Measurements from ENCODE around the gene BDH2. TPM values are rescaled to one million over a fixed set of nuclear protein-coding genes. Genes with fewer than 3 reads are reported as not detected.

The BDH2 gene
- total and polyA plus RNA-seq, 9 donors = 34.1 to 66.2 (median 47.8) TPM

GRCh38 chr4:103091601-103092223 is 7.9 kb downstream of the BDH2 start:
- H3K4me3 ChIP-seq (ENCODE audit: low read length) = no peak overlapping the region
- no peaks in the 10 kb centered on the region for H3K27me3 ChIP-seq (ENCODE audit: control insufficient read depth, insufficient read depth, low read length)
- no peaks in the 10 kb centered on the region for H3K9me3 ChIP-seq (replicated peaks; ENCODE audit: control insufficient read depth, low read depth, low read length)
- no peak overlapping the region for H3K27ac ChIP-seq (ENCODE audit: low read length)
- H3K4me1 ChIP-seq (ENCODE audit: control insufficient read depth, insufficient read depth, low read length) = no peaks in the 10 kb centered on the region
- H3K36me3 ChIP-seq (ENCODE audit: control insufficient read depth, insufficient read depth, low read length) = peaks cover 43% of the 10 kb centered on the region
- peak; percentile 44 for DNase-seq
- WGBS (ENCODE audit: insufficient coverage) = no CpG with 5 or more reads among the region's 3 CpGs

GRCh38 chr4:103089481-103089880 is 10.2 kb downstream of the BDH2 start:
- no peaks in the 10 kb centered on the region for H3K27me3 ChIP-seq (ENCODE audit: control insufficient read depth, insufficient read depth, low read length)
- DNase-seq = no peak
- H3K27ac ChIP-seq (ENCODE audit: low read length) = no peak overlapping the region
- H3K36me3 ChIP-seq (ENCODE audit: control insufficient read depth, insufficient read depth, low read length) = peaks cover 53% of the 10 kb centered on the region
- H3K4me1 ChIP-seq (ENCODE audit: control insufficient read depth, insufficient read depth, low read length) = no peaks in the 10 kb centered on the region
- no peak overlapping the region for H3K4me3 ChIP-seq (ENCODE audit: low read length)
- H3K9me3 ChIP-seq (replicated peaks; ENCODE audit: control insufficient read depth, low read depth, low read length) = no peaks in the 10 kb centered on the region
- 91% methylated on average over 1 of the region's 2 CpGs for WGBS (ENCODE audit: insufficient coverage)

- Histone ChIP-seq H3K27ac (ENCODE audit: low read length) (no peak overlapping the region), H3K4me1 (ENCODE audit: control insufficient read depth, insufficient read depth, low read length) (no peaks in the 10 kb centered on the region), H3K4me3 (ENCODE audit: low read length) (no peak overlapping the region), H3K27me3 (ENCODE audit: control insufficient read depth, insufficient read depth, low read length) (no peaks in the 10 kb centered on the region), H3K36me3 (ENCODE audit: control insufficient read depth, insufficient read depth, low read length) (peaks cover 50% of the 10 kb centered on the region), H3K9me3 (replicated peaks; ENCODE audit: control insufficient read depth, low read depth, low read length) (no peaks in the 10 kb centered on the region)
- no peak for DNase-seq
- no CpG with 5 or more reads among the region's 1 CpG for WGBS (ENCODE audit: insufficient coverage)
These were observed 13.1 kb downstream of the BDH2 start for GRCh38 chr4:103086551-103086950.

GRCh38 chr4:103085555-103086196 is 14.0 kb downstream of the BDH2 start:
- no peak for DNase-seq
- Histone ChIP-seq H3K4me3 (ENCODE audit: low read length) (no peak overlapping the region), H3K4me1 (ENCODE audit: control insufficient read depth, insufficient read depth, low read length) (no peaks in the 10 kb centered on the region), H3K9me3 (replicated peaks; ENCODE audit: control insufficient read depth, low read depth, low read length) (no peaks in the 10 kb centered on the region), H3K27me3 (ENCODE audit: control insufficient read depth, insufficient read depth, low read length) (no peaks in the 10 kb centered on the region), H3K27ac (ENCODE audit: low read length) (no peak overlapping the region), H3K36me3 (ENCODE audit: control insufficient read depth, insufficient read depth, low read length) (peaks cover 49% of the 10 kb centered on the region)
- whole genome bisulfite sequencing (ENCODE audit: insufficient coverage) = no CpG with 5 or more reads among the region's 2 CpGs

GRCh38 chr4:103079621-103080020 is 20.0 kb downstream of the BDH2 start:
- Histone ChIP-seq H3K27me3 (ENCODE audit: control insufficient read depth, insufficient read depth, low read length) (no peaks in the 10 kb centered on the region), H3K9me3 (replicated peaks; ENCODE audit: control insufficient read depth, low read depth, low read length) (no peaks in the 10 kb centered on the region), H3K36me3 (ENCODE audit: control insufficient read depth, insufficient read depth, low read length) (peaks cover 13% of the 10 kb centered on the region), H3K27ac (ENCODE audit: low read length) (no peak overlapping the region), H3K4me1 (ENCODE audit: control insufficient read depth, insufficient read depth, low read length) (peaks cover 8% of the 10 kb centered on the region), H3K4me3 (ENCODE audit: low read length) (no peak overlapping the region)
- WGBS (ENCODE audit: insufficient coverage) = no CpG with 5 or more reads among the region's 1 CpG
- no peak for DNase-seq

- Histone ChIP-seq H3K4me3 (ENCODE audit: low read length) (peak within 1 kb of the TSS; percentile 84), H3K27me3 (ENCODE audit: control insufficient read depth, insufficient read depth, low read length) (no peaks in the 10 kb centered on the region), H3K9me3 (replicated peaks; ENCODE audit: control insufficient read depth, low read depth, low read length) (no peaks in the 10 kb centered on the region), H3K27ac (ENCODE audit: low read length) (peak within 1 kb of the TSS; percentile 91), H3K36me3 (ENCODE audit: control insufficient read depth, insufficient read depth, low read length) (peaks cover 7% of the 10 kb centered on the region), H3K4me1 (ENCODE audit: control insufficient read depth, insufficient read depth, low read length) (peaks cover 8% of the 10 kb centered on the region)
- WGBS (ENCODE audit: insufficient coverage) = 4% methylated on average over 9 of the region's 21 CpGs
- peak; percentile 10 for DNase-seq
These were observed 22.8 kb downstream of the BDH2 start, which contains the start of gene SLC9B2 for GRCh38 chr4:103076747-103077347. Gene SLC9B2 (minus strand): TSS chr4:103076761. CDS start chr4:103067550, 9,211 bp downstream.

DNA sequence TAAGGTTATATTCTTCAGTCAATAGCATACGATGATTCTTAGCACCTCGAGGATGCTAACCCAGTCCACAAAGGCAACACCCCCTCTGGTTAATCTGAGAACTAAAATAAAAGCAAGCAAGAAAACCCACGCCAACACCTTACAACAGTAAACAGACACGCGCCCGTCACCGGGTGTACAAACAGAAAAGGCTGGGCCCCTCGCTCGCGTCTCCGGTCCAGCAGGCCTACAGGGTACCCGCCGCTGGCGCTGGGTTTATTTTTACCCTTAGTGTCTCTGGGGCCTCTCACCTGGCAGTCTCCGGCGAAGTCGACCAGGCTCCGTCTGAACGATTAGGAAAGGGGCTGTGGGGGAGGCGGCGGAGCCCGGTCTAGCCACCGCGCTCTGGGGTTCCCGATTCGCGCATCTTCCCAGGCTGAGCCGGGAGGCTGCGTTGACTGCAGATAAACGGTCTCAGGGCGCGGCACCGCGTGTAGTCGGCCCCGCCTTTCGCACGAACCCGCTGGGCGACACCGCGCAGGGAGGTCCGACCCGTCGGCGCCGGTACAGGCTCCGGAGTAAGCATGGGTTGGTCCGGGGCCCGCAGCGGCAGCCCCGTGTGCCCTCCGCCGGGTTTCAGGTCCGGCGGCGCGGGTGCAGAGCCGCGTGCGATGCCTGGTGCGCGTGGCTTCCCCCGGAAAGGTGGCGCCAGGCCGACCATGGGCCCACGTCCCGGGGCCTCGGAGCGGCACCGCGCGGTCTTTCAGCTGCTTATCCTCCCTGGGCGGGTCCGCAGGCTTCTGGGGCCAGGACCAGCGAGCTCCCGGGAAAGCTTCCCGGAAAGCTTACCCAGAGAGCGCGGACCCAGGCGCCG is 23.5 kb downstream of the BDH2 start:
- Histone ChIP-seq H3K4me3 (ENCODE audit: low read length) (peak overlapping the region; percentile 84), H3K27me3 (ENCODE audit: control insufficient read depth, insufficient read depth, low read length) (no peaks in the 10 kb centered on the region), H3K9me3 (replicated peaks; ENCODE audit: control insufficient read depth, low read depth, low read length) (no peaks in the 10 kb centered on the region), H3K36me3 (ENCODE audit: control insufficient read depth, insufficient read depth, low read length) (peaks cover 5% of the 10 kb centered on the region), H3K27ac (ENCODE audit: low read length) (peak overlapping the region; percentile 91), H3K4me1 (ENCODE audit: control insufficient read depth, insufficient read depth, low read length) (peaks cover 8% of the 10 kb centered on the region)
- WGBS (ENCODE audit: insufficient coverage) = under 1% methylated on average over 81 of the region's 82 CpGs
- DNase-seq = peak; percentile 85

DNA sequence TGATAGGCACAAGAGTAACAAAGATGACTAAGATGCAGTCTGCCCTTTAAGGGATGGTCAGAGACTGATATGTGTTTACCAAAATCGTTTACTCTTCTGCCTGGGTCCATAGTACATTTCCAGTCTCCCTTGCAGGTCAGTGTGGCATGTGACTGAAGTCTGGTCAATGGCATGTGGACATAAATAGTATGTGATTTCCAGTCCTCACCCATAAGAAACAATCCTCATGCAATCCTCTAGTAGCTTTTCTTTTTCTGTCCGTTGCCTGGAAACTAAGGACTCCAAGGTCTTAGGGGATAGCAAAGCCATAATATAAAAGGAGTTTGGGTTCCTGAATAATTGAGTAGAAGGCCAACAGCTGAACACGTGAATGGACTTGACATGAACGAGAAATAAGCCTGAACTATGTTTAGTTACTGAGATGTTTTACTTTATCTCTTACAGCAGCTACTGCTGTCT is 24.2 kb downstream of the BDH2 start:
- H3K4me1 ChIP-seq (ENCODE audit: control insufficient read depth, insufficient read depth, low read length) = peaks cover 8% of the 10 kb centered on the region
- H3K4me3 ChIP-seq (ENCODE audit: low read length) = peak overlapping the region; percentile 84
- H3K36me3 ChIP-seq (ENCODE audit: control insufficient read depth, insufficient read depth, low read length) = peaks cover 2% of the 10 kb centered on the region
- H3K9me3 ChIP-seq (replicated peaks; ENCODE audit: control insufficient read depth, low read depth, low read length) = no peaks in the 10 kb centered on the region
- peak; percentile 53 for DNase-seq
- no peaks in the 10 kb centered on the region for H3K27me3 ChIP-seq (ENCODE audit: control insufficient read depth, insufficient read depth, low read length)
- peak overlapping the region; percentile 91 for H3K27ac ChIP-seq (ENCODE audit: low read length)
- WGBS (ENCODE audit: insufficient coverage) = no CpG with 5 or more reads among the region's 4 CpGs

DNA sequence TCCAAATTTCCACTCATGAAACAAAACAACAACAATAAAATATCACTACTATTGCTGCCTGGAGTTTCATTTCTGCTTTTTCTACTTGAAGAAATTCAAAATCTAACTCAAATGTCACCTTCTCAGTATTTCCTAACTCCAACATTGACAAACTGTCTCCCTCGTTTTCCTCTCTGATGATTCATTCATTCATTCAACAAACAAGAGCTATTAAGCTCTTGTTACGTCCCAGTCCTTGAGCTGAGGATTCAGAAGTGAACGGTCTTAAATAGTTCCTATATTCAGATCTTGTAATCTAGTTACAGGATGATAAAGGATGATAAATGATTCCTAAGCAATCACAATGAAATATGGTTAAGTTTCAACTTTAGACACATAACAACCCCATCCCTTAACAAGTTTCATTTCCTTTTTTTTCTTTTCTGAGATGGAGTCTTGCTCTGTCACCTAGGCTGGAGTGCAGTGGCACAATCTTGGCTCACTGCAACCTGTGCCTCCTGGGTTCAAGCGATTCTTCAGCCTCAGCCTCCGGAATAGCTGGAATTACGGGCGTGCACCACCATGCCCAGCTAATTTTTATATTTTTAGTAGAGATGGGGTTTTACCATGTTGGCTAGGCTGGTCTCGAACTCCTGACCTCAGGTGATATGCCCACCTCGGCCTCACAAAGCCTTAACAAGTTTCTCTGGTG is 24.7 kb downstream of the BDH2 start:
- H3K36me3 ChIP-seq (ENCODE audit: control insufficient read depth, insufficient read depth, low read length) = peaks cover 2% of the 10 kb centered on the region
- H3K4me1 ChIP-seq (ENCODE audit: control insufficient read depth, insufficient read depth, low read length) = peaks cover 8% of the 10 kb centered on the region
- H3K27me3 ChIP-seq (ENCODE audit: control insufficient read depth, insufficient read depth, low read length) = no peaks in the 10 kb centered on the region
- H3K27ac ChIP-seq (ENCODE audit: low read length) = no peak overlapping the region
- no CpG with 5 or more reads among the region's 9 CpGs for WGBS (ENCODE audit: insufficient coverage)
- no peak for DNase-seq
- no peaks in the 10 kb centered on the region for H3K9me3 ChIP-seq (replicated peaks; ENCODE audit: control insufficient read depth, low read depth, low read length)
- H3K4me3 ChIP-seq (ENCODE audit: low read length) = no peak overlapping the region
